WERI-Rb-1 (cell line): ENCODE data around the gene FBXL5.

Source experiments
- DNase-seq: peaks from one replicate; pipeline ENCODE4 v3.0.0-alpha.2; 2020
- H3K27ac ChIP-seq: fragments of 250-450 bp; sonication (Bioruptor Pico); 2 replicates; pipeline ENCODE4 v1.5.1; 2020; ENCODE audit warnings: mild to moderate bottlenecking, moderate library complexity
- H3K27me3 ChIP-seq: fragments of 250-450 bp; sonication (Bioruptor Pico); 2 replicates; pipeline ENCODE4 v1.5.1; 2021; ENCODE audit warnings: mild to moderate bottlenecking, low read depth, moderate library complexity; ENCODE audit not compliant: insufficient read depth, severe bottlenecking
- H3K36me3 ChIP-seq: fragments of 250-450 bp; sonication (Bioruptor Pico); 2 replicates; pipeline ENCODE4 v1.5.1; 2020; ENCODE audit warnings: mild to moderate bottlenecking, moderate library complexity
- H3K4me3 ChIP-seq: 2 replicates; pipeline ENCODE4 v1.5.1; 2011; ENCODE audit warnings: low read depth, mild to moderate bottlenecking, control low read depth, low read length
- H3K9me3 ChIP-seq: fragments of 250-450 bp; sonication (Bioruptor Pico); 2 replicates; pipeline ENCODE4 v1.5.1; 2021; ENCODE audit warnings: mild to moderate bottlenecking, moderate library complexity; ENCODE audit not compliant: severe bottlenecking
- TF ChIP-seq, protein P1 (sequence below): IDR thresholded peaks from 2 replicates; pipeline ENCODE4 v1.5.1; 2011; ENCODE audit warnings: low read depth, mild to moderate bottlenecking, control low read depth, inconsistent platforms, low read length

FBXL5 gene

DNA sequence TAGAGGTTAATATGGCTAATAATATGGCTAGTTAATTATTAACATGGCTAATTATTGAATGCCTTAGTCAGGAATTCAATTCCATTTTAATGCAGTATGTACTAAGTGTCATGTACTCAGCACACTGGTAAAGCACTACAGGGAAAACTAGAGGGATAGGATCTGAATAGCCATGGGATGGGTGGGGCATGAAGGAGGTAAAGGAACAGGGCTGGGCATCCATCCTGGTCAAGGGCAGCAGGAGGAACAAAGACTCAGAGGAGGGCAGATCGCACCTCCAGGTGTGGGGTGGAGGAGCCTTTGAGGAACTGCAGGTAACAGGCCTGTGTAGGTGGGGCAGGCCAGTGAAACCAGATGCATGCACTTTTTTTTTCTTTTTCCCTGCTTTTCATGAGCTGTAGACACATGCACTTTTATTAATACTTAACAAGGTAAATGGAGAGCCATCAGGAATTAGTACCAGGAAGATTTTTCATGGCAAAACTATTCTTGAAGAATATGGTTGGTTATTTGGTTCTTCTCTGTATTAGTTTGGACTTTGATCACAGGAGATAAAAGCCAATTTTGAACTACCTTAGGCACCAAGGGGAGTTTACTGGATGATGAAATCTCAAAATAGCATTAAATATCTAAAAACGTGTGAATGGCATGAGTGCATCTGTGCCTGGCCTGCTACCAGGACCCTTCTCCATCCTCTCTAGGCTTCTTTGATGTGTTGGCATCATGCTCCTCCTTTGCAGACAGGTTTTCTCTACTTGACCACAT, 97.2 kb downstream of the FBXL5 start:
- H3K36me3 ChIP-seq, result peaks cover 12% of the 10 kb centered on the region; the same call in 1 of the 2 replicates
- no peak overlapping the region for H3K27ac ChIP-seq

GRCh38 chr4:15556511-15557092, 98.6 kb downstream of the FBXL5 start:
- TF ChIP-seq, protein P1, sequence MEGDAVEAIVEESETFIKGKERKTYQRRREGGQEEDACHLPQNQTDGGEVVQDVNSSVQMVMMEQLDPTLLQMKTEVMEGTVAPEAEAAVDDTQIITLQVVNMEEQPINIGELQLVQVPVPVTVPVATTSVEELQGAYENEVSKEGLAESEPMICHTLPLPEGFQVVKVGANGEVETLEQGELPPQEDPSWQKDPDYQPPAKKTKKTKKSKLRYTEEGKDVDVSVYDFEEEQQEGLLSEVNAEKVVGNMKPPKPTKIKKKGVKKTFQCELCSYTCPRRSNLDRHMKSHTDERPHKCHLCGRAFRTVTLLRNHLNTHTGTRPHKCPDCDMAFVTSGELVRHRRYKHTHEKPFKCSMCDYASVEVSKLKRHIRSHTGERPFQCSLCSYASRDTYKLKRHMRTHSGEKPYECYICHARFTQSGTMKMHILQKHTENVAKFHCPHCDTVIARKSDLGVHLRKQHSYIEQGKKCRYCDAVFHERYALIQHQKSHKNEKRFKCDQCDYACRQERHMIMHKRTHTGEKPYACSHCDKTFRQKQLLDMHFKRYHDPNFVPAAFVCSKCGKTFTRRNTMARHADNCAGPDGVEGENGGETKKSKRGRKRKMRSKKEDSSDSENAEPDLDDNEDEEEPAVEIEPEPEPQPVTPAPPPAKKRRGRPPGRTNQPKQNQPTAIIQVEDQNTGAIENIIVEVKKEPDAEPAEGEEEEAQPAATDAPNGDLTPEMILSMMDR, result no peak
- Histone ChIP-seq H3K36me3 (peaks cover 12% of the 10 kb centered on the region; the same call in 1 of the 2 replicates), H3K9me3 (no peaks in the 10 kb centered on the region), H3K4me3 (no peak overlapping the region), H3K27me3 (no peaks in the 10 kb centered on the region), H3K27ac (no peak overlapping the region)
- no peak for DNase-seq

More for the DNA sequence above, 97.2 kb downstream of the FBXL5 start:
- Histone ChIP-seq H3K27me3 (no peaks in the 10 kb centered on the region), H3K4me3 (no peak overlapping the region), H3K9me3 (no peaks in the 10 kb centered on the region)
- no peak for DNase-seq
- TF ChIP-seq, protein P1, result no peak
